Fibroblast of lung (primary cell): ENCODE data around the gene ENOX1.

Experiments
- EZH2 ChIP-seq: IDR thresholded peaks from 2 replicates; pipeline ENCODE4 v1.5.1; 2012; ENCODE audit warnings: low read length, control low read depth, mild to moderate bottlenecking; ENCODE audit errors: missing control alignments
- TF ChIP-seq, protein P1 (sequence below), 2 donors: IDR thresholded peaks in 1 of 2; conservative IDR thresholded peaks in 1 of 2; 1 replicate in 1 of 2; 2 replicates in 1 of 2; pipeline ENCODE4 v1.5.1; 2011 to 2012; ENCODE audit warnings: low read length in 2 of 2, control low read depth in 1 of 2, inconsistent platforms in 1 of 2, low read depth in 1 of 2, mild to moderate bottlenecking in 1 of 2

GRCh38 chr13:43780666-43781065, 6.1 kb downstream of the ENOX1 start:
- TF ChIP-seq, protein P1, sequence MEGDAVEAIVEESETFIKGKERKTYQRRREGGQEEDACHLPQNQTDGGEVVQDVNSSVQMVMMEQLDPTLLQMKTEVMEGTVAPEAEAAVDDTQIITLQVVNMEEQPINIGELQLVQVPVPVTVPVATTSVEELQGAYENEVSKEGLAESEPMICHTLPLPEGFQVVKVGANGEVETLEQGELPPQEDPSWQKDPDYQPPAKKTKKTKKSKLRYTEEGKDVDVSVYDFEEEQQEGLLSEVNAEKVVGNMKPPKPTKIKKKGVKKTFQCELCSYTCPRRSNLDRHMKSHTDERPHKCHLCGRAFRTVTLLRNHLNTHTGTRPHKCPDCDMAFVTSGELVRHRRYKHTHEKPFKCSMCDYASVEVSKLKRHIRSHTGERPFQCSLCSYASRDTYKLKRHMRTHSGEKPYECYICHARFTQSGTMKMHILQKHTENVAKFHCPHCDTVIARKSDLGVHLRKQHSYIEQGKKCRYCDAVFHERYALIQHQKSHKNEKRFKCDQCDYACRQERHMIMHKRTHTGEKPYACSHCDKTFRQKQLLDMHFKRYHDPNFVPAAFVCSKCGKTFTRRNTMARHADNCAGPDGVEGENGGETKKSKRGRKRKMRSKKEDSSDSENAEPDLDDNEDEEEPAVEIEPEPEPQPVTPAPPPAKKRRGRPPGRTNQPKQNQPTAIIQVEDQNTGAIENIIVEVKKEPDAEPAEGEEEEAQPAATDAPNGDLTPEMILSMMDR (conservative IDR thresholded peaks at IDR 0.05 in 1 of 2, IDR thresholded peaks at IDR 0.05 in 1 of 2; ENCODE audit: low read depth in 1 of 2, low read length in 2 of 2) = no peak
- TF ChIP-seq EZH2 = no peak
